Gastrocnemius medialis (tissue), 4 donors: ENCODE measurements around the gene VPS18.

Source experiments
- POLR2A ChIP-seq, 2 donors: fragments of 450-650 bp; IDR thresholded peaks; one replicate each; pipeline ENCODE4 v1.6.1; 2017; ENCODE audit warnings: antibody characterized with exemption in 2 of 2, mild to moderate bottlenecking in 2 of 2, moderate library complexity in 2 of 2
- TF ChIP-seq, protein P1 (sequence below), 5 experiments: fragments of 450-650 bp in 3 of 5; fragments of 200-600 bp in 2 of 5; sonication (generic) in 2 of 5; IDR thresholded peaks in 4 of 5; conservative IDR thresholded peaks in 1 of 5; 1 replicate in 4 of 5; 2 replicates in 1 of 5; pipeline ENCODE4 v1.5.1; 2016 to 2019; ENCODE audit warnings: antibody characterized with exemption in 5 of 5, mild to moderate bottlenecking in 3 of 5, moderate library complexity in 3 of 5

DNA sequence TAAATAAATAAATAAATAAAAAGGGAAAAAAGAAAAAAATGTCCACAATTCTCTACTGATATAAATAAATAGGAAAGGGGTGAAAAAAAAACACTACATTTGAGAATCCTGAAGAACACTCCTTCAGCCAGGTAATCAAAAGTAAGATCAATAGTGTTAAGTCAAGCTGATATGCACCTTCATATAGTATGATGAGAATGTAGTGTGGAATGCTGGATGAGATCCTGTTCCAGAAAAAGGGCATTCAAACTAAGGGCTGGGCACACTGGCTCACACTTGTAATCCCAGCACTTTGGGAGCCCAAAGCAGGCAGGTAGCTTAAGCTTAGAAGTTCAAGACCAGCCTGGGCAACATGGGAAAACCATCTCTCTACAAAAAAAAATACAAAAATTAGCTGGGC lies 5.1 kb upstream of the VPS18 start:
- TF ChIP-seq, protein P1, sequence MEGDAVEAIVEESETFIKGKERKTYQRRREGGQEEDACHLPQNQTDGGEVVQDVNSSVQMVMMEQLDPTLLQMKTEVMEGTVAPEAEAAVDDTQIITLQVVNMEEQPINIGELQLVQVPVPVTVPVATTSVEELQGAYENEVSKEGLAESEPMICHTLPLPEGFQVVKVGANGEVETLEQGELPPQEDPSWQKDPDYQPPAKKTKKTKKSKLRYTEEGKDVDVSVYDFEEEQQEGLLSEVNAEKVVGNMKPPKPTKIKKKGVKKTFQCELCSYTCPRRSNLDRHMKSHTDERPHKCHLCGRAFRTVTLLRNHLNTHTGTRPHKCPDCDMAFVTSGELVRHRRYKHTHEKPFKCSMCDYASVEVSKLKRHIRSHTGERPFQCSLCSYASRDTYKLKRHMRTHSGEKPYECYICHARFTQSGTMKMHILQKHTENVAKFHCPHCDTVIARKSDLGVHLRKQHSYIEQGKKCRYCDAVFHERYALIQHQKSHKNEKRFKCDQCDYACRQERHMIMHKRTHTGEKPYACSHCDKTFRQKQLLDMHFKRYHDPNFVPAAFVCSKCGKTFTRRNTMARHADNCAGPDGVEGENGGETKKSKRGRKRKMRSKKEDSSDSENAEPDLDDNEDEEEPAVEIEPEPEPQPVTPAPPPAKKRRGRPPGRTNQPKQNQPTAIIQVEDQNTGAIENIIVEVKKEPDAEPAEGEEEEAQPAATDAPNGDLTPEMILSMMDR (IDR thresholded peaks at IDR 0.05 in 4 of 5, conservative IDR thresholded peaks at IDR 0.05 in 1 of 5): no peak
- TF ChIP-seq POLR2A (IDR thresholded peaks at IDR 0.05): no peak
